A673 (cell line): ENCODE measurements around the gene IGFBP4. TPM values are rescaled to one million over a fixed set of nuclear protein-coding genes. Genes with fewer than 3 reads are reported as not detected.

Source experiments
- BruUV-seq: library from RNA; stranded (reverse); fragments of 400-500 nt; replicated peaks from 2 replicates; lab custom pipeline; 2021; lab: Mats Ljungman, UMichigan
- CTCF ChIA-PET: fragments of 300-600 bp; sonication (Branson Sonifier 250); formaldehyde crosslinking; loops from one replicate; lab custom pipeline; 2022; ENCODE audit warnings: antibody characterized with exemption; lab: Charles Lee
- POLR2A ChIA-PET: fragments of 300-600 bp; sonication (Branson Sonifier 250); formaldehyde crosslinking; loops from one replicate; lab custom pipeline; 2022; ENCODE audit warnings: antibody characterized with exemption; ENCODE audit not compliant: low non-redundant PET; lab: Charles Lee
- DNase-seq: peaks from one replicate; pipeline ENCODE4 v3.0.0-alpha.2; 2015; ENCODE audit warnings: low spot score
- H3K27ac ChIP-seq: fragments of 200-600 bp; sonication (generic); 2 replicates; pipeline ENCODE4 v1.5.1; 2016; ENCODE audit warnings: mixed run types, low read depth, mild to moderate bottlenecking, mixed read lengths, antibody characterized with exemption, low read length; ENCODE audit not compliant: poor library complexity, severe bottlenecking
- H3K27me3 ChIP-seq: fragments of 200-600 bp; sonication (generic); replicated peaks from 2 replicates; pipeline ENCODE4 v1.6.1; 2017; ENCODE audit warnings: mixed run types, low read depth, mild to moderate bottlenecking, mixed read lengths, antibody characterized with exemption, low read length; ENCODE audit not compliant: insufficient read depth, poor library complexity
- H3K36me3 ChIP-seq: fragments of 200-600 bp; sonication (generic); 2 replicates; pipeline ENCODE4 v1.6.1; 2016; ENCODE audit warnings: mixed run types, mild to moderate bottlenecking, mixed read lengths, antibody characterized with exemption, low read length; ENCODE audit not compliant: insufficient read depth, poor library complexity, severe bottlenecking
- H3K4me1 ChIP-seq: fragments of 200-600 bp; sonication (generic); 2 replicates; pipeline ENCODE4 v1.6.1; 2017; ENCODE audit warnings: mixed run types, mild to moderate bottlenecking, mixed read lengths, antibody characterized with exemption, low read length; ENCODE audit not compliant: insufficient read depth, poor library complexity, severe bottlenecking
- H3K4me3 ChIP-seq: fragments of 200-600 bp; sonication (generic); 2 replicates; pipeline ENCODE4 v1.5.1; 2016; ENCODE audit warnings: low read depth, mixed run types, mild to moderate bottlenecking, mixed read lengths, low read length; ENCODE audit not compliant: poor library complexity, severe bottlenecking
- H3K9me3 ChIP-seq: fragments of 200-600 bp; sonication (generic); 2 replicates; pipeline ENCODE4 v1.6.1; 2016; ENCODE audit warnings: mixed run types, low read depth, mild to moderate bottlenecking, mixed read lengths, antibody characterized with exemption, low read length; ENCODE audit not compliant: poor library complexity, severe bottlenecking
- EZH2 ChIP-seq: fragments of 200-600 bp; sonication (generic); IDR thresholded peaks from 2 replicates; pipeline ENCODE4 v1.6.1; 2017; ENCODE audit warnings: borderline replicate concordance, low read depth, mild to moderate bottlenecking, mixed read lengths, antibody characterized with exemption, low read length; ENCODE audit not compliant: poor library complexity, severe bottlenecking
- intact Hi-C: fragments of 100-400 bp; cut with micrococcal nuclease; formaldehyde crosslinking; loops from one replicate; pipeline ENCODE4 v1.10.0; 2022; ENCODE audit not compliant: unreplicated experiment
- total RNA-seq: library from RNA; stranded (reverse); gene quantifications from 2 replicates; pipeline ENCODE4 v1.2.3, GENCODE V29; 2021
- TF ChIP-seq, protein P1 (sequence below): fragments of 300-800, 200-600 bp; sonication (generic); conservative IDR thresholded peaks from 2 replicates; pipeline ENCODE4 v1.5.1; 2017; ENCODE audit warnings: low read depth, mild to moderate bottlenecking, antibody characterized with exemption, low read length, moderate library complexity, mixed read lengths

IGFBP4 gene
- total RNA-seq, 1 experiment from 2014 or later, result 4.8 TPM

DNA sequence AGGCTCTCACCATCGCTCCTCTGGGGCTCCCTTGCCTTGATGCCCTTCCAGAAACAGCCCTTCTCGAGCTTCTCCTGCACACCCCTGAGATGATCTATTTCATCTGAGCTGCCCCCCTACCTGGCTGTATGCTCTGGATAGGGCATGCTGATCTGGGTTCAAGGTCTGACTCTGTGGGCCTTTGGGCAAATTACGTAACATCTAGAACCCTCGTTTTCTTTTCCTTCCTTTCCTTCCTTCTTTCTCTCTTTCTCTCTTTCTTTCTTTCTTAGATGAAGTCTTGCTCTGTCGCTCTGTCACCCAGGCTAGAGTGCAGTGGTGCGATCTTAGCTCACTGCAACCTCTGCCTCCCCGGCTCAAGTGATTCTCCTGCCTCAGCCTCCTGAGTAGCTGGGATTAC is 37.9 kb downstream of the IGFBP4 start:
- H3K36me3 ChIP-seq, result no peaks in the 10 kb centered on the region
- no peaks in the 10 kb centered on the region for H3K9me3 ChIP-seq
- no peak overlapping the region for H3K27ac ChIP-seq
- no peak for DNase-seq
- POLR2A ChIA-PET, result no interaction called here
- no peaks in the 10 kb centered on the region for H3K27me3 ChIP-seq
- intact Hi-C loops, result no loop called here
- TF ChIP-seq, protein P1, sequence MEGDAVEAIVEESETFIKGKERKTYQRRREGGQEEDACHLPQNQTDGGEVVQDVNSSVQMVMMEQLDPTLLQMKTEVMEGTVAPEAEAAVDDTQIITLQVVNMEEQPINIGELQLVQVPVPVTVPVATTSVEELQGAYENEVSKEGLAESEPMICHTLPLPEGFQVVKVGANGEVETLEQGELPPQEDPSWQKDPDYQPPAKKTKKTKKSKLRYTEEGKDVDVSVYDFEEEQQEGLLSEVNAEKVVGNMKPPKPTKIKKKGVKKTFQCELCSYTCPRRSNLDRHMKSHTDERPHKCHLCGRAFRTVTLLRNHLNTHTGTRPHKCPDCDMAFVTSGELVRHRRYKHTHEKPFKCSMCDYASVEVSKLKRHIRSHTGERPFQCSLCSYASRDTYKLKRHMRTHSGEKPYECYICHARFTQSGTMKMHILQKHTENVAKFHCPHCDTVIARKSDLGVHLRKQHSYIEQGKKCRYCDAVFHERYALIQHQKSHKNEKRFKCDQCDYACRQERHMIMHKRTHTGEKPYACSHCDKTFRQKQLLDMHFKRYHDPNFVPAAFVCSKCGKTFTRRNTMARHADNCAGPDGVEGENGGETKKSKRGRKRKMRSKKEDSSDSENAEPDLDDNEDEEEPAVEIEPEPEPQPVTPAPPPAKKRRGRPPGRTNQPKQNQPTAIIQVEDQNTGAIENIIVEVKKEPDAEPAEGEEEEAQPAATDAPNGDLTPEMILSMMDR, result no peak
- no peak for TF ChIP-seq EZH2
- BruUV-seq, result no TSS peak
- H3K4me1 ChIP-seq, result no peaks in the 10 kb centered on the region
- CTCF ChIA-PET, result no interaction called here
- H3K4me3 ChIP-seq, result no peak overlapping the region

DNA sequence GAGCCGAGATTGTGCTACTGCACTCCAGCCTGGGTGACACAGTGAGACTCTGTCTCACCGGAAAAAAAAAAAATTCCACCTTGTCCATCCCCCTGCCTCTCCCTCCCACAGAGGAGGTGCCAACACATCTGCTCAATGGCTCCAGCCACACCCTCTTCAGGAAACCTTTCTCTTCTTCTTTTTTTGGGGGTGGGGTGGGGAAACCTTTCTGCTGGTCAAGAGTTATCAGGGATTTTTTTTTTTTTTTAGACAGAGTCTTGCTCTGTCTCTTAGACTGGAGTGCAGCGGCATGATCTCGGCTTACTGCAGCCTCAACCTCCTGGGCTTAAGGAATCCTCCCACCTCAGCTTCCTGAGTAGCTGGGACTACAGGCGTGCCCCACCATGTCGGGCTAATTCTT is 39.5 kb downstream of the IGFBP4 start:
- Histone ChIP-seq H3K36me3 (no peaks in the 10 kb centered on the region), H3K4me1 (no peaks in the 10 kb centered on the region), H3K4me3 (no peak overlapping the region), H3K9me3 (no peaks in the 10 kb centered on the region), H3K27ac (no peak overlapping the region), H3K27me3 (no peaks in the 10 kb centered on the region)
- intact Hi-C loops, result no loop called here
- TF ChIP-seq, protein P1, result no peak
- TF ChIP-seq EZH2, result no peak
- no peak for DNase-seq
- POLR2A ChIA-PET, result no interaction called here
- CTCF ChIA-PET, result no interaction called here
- BruUV-seq, result no TSS peak

DNA sequence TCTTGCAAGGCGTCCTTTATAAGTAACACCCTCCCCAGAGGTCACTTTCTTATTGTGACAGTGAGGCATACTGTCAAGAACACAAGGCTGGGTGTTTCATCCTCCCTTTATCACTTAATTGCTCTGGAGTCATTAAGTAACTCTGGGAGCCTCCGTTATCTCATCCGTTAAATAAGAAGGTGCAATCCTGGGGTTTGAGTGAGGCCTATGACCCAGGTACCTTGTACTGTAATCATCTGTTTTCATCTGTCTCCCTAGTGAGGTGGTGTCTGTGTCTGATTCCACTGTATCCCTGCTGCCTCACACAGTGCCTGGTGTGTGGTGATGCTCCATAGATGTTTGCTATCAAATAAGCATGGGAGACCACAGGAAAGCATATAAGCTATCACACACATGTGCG is 40.4 kb downstream of the IGFBP4 start:
- TF ChIP-seq, protein P1, result no peak
- no peak for TF ChIP-seq EZH2
- no peak overlapping the region for H3K27ac ChIP-seq
- ChIA-PET POLR2A (no interaction called here), CTCF (no interaction called here)
- H3K4me1 ChIP-seq, result no peaks in the 10 kb centered on the region
- no peaks in the 10 kb centered on the region for H3K27me3 ChIP-seq
- intact Hi-C loops, result no loop called here
- no peak for DNase-seq
- no peak overlapping the region for H3K4me3 ChIP-seq
- no TSS peak for BruUV-seq
- H3K36me3 ChIP-seq, result no peaks in the 10 kb centered on the region
- no peaks in the 10 kb centered on the region for H3K9me3 ChIP-seq
